ENCODE data around the gene NEDD8. TPM values are rescaled to one million over a fixed set of nuclear protein-coding genes. Genes with fewer than 3 reads are reported as not detected.

The NEDD8 gene
- total RNA-seq, 4 donors from 2014 or later, result 141 to 178 (median 162) TPM

- Histone ChIP-seq H3K4me1 (peaks cover 4% of the 10 kb centered on the region in 2 donors), H3K27me3 (no peaks in the 10 kb centered on the region), H3K27ac (no peak overlapping the region), H3K4me3 (no peak overlapping the region), H3K36me3 (peaks cover 0 to 42% of the 10 kb centered on the region in 2 donors), H3K9me3 (no peaks in the 10 kb centered on the region)
- in situ Hi-C loops (cut with MboI; ENCODE audit: low sequenced_read_pairs in 4 of 4), result no loop called here
- ATAC-seq (no peak), DNase-seq (no peak)
- intact Hi-C loops (cut with DNase I; ENCODE audit: low total_unique reads), result no loop called here
- TF ChIP-seq POLR2A (IDR thresholded peaks at IDR 0.05), result no peak
- no peak for TF ChIP-seq CTCF (IDR thresholded peaks at IDR 0.05 in 4 of 5, conservative IDR thresholded peaks at IDR 0.05 in 1 of 5)
Measured at GRCh38 chr14:24267516-24267915, 35.3 kb upstream of the NEDD8 start.

GRCh38 chr14:24266344-24267244 lies 34.4 kb upstream of the NEDD8 start:
- no peaks in the 10 kb centered on the region for H3K27me3 ChIP-seq
- in situ Hi-C loops (cut with MboI; ENCODE audit: low sequenced_read_pairs in 4 of 4) (no loop called here), intact Hi-C loops (cut with DNase I; ENCODE audit: low total_unique reads) (no loop called here)
- peaks cover 0 to 42% of the 10 kb centered on the region in 2 donors for H3K36me3 ChIP-seq
- H3K4me3 ChIP-seq, result no peak overlapping the region
- ATAC-seq (no peak), DNase-seq (no peak)
- TF ChIP-seq CTCF (IDR thresholded peaks at IDR 0.05 in 4 of 5, conservative IDR thresholded peaks at IDR 0.05 in 1 of 5) (no peak), POLR2A (IDR thresholded peaks at IDR 0.05) (no peak)
- H3K9me3 ChIP-seq, result no peaks in the 10 kb centered on the region
- H3K4me1 ChIP-seq, result no peaks in the 10 kb centered on the region
- no peak overlapping the region for H3K27ac ChIP-seq

GRCh38 chr14:24264298-24264697 lies 32.1 kb upstream of the NEDD8 start:
- Histone ChIP-seq H3K9me3 (no peaks in the 10 kb centered on the region), H3K27me3 (no peaks in the 10 kb centered on the region), H3K36me3 (peaks cover 0 to 34% of the 10 kb centered on the region in 2 donors), H3K4me1 (no peaks in the 10 kb centered on the region), H3K27ac (no peak overlapping the region), H3K4me3 (no peak overlapping the region)
- ATAC-seq (no peak), DNase-seq (no peak)
- in situ Hi-C loops (cut with MboI; ENCODE audit: low sequenced_read_pairs in 4 of 4), result no loop called here
- no peak for TF ChIP-seq CTCF (IDR thresholded peaks at IDR 0.05 in 4 of 5, conservative IDR thresholded peaks at IDR 0.05 in 1 of 5)
- no peak for TF ChIP-seq POLR2A (IDR thresholded peaks at IDR 0.05)
- intact Hi-C loops (cut with DNase I; ENCODE audit: low total_unique reads), result no loop called here

GRCh38 chr14:24263848-24264247 lies 31.7 kb upstream of the NEDD8 start:
- intact Hi-C loops (cut with DNase I; ENCODE audit: low total_unique reads), result no loop called here

More at GRCh38 chr14:24263848-24264247, 31.7 kb upstream of the NEDD8 start:
- no peaks in the 10 kb centered on the region for H3K9me3 ChIP-seq
- H3K4me3 ChIP-seq, result no peak overlapping the region
- no peak for ATAC-seq
- H3K27me3 ChIP-seq, result no peaks in the 10 kb centered on the region
- no peak for DNase-seq
- no peak overlapping the region for H3K27ac ChIP-seq
- no peaks in the 10 kb centered on the region for H3K4me1 ChIP-seq
- in situ Hi-C loops (cut with MboI; ENCODE audit: low sequenced_read_pairs in 4 of 4), result no loop called here
- peaks cover 0 to 29% of the 10 kb centered on the region in 2 donors for H3K36me3 ChIP-seq
- TF ChIP-seq CTCF (IDR thresholded peaks at IDR 0.05 in 4 of 5, conservative IDR thresholded peaks at IDR 0.05 in 1 of 5), result no peak
- no peak for TF ChIP-seq POLR2A (IDR thresholded peaks at IDR 0.05)

Data from gastrocnemius medialis (tissue), 4 donors.